GM10847 (cell line): Measurements from ENCODE around the gene GFOD1.

Experiments
- POLR2A ChIP-seq: IDR thresholded peaks from 2 replicates; pipeline ENCODE4 v1.6.1; 2011; ENCODE audit not compliant: insufficient read length; ENCODE audit errors: extremely low read depth

The GFOD1 gene

GRCh38 chr6:13445744-13446115 lies 41.7 kb downstream of the GFOD1 start:
- TF ChIP-seq POLR2A, result no peak

DNA sequence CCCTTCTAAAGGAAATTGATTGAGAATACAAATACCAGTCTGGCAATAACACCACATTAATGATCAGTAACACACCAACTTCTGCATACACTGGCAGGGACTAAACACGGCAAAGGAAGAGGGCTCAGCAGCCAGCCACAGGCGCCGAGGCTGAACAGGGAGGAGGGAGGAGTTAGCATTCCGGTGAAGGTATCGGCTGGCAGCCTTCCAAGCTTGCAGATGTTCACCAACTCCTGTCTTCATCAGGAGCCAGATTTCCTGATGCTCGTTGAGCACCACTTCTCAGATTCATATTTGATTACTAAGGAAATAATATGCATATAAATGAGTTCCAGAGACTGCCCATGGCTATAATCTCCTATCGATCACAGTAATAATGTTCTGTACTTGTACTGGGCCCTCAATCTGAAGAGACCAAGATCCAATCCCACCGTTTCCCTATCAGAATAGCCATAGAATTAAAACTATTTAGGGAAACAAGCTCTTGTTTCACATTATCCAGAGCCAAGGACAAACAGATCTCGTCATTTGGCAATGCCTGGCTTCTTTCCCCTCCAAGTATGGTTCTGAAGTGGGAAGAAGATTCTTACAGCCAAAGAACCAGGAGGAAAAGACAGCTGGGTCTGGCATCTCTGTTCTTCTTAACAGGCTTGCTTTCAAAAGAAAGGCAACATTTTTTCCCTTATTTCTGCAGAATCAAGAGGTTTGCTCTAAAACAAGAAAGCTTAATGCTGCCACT lies 42.2 kb downstream of the GFOD1 start:
- no peak for TF ChIP-seq POLR2A

- no peak for TF ChIP-seq POLR2A
Measured at GRCh38 chr6:13444604-13445003, 42.8 kb downstream of the GFOD1 start.

- TF ChIP-seq POLR2A, result no peak
Measured at GRCh38 chr6:13441778-13442177, 45.6 kb downstream of the GFOD1 start.

DNA sequence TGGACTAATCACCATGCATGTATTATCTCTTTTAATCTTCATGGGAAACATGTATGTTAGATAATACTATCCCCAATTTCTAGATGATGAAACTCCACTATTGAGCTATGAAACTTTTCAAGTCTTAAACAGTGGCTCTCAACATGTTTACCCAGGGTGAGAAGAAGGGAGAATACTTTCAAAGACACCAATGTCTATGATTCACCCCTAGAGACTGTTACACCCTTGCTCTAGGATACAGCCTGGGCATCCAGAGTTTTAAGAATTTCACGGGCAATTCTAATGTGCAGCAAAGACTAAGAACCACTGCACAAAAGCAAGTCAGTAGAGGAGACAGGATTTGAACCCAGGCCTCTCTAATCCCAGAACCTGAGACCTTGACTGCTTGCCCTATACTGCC lies 47.8 kb downstream of the GFOD1 start:
- no peak for TF ChIP-seq POLR2A

GRCh38 chr6:13438126-13438525 lies 49.3 kb downstream of the GFOD1 start:
- no peak for TF ChIP-seq POLR2A

DNA sequence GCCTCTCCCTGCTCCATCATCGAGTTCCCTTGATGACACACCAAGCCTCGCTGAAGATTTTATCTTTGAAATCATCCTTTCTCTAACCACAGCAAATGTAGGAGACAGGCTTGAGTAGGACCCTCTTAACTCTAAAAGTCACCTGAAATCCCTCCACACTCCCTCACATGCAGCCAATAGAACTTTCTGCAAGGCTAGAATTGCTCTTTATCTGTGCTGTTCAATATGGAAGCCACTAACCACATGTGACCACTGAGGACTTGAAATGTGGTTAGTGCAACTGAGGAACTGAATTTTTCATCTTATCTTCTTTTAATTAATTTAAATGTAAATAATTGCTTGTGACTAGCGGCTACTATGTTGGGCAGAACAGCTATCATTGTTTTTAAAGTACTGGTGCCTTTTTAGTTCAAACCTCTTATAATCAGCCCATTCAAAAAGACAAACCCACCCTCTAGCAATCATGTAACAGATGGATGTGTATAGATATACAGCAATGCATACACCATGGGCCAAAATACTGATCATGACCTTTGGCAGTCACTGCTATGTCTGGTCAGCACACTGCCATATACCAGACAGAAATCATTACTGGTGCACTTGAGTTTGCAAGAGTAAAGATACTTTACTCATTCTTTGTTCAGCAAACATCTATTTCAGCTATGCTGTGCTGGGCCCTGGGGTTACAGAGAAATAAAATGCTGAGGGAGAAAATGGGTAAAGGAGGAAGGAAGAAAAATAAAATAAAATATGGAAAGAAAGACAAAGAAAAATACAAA lies 50.0 kb downstream of the GFOD1 start:
- TF ChIP-seq POLR2A, result no peak

- no peak for TF ChIP-seq POLR2A
Measured at GRCh38 chr6:13436399-13437217, 50.8 kb downstream of the GFOD1 start.

DNA sequence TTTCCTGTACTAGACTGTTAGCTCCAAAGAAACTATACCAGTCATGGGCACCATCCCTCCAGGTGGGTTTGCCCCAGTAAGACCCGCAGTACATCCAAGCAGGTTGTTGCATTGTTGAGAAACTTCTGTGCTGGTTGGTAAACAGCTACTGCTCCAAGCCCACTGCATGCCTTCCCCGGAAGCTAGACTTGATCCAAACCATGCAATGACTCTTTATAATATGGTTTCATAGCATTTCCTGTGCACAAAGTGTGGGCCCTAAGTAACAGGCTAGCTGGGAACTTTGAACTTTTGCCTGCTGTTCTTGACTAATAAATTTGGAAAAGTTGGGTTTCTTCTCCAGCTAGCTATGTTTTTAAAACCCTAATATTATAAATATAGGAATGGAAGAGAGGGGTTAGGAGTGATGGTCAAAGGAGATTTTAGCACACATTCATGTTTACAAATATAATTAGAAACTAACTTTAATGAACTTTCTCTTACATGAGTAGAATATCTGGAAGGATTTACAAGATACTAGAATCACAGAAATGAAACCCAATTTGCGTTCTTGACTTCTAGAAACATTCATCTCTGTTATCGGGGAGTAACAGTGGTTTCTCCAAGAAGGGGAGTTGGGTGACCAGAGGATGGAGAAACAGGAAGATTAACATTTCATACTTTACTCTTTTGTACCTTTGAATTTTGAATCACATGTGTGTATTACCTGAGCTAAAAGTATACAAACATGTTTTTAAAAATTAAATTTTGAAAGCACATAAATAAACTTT lies 51.7 kb downstream of the GFOD1 start:
- no peak for TF ChIP-seq POLR2A

DNA sequence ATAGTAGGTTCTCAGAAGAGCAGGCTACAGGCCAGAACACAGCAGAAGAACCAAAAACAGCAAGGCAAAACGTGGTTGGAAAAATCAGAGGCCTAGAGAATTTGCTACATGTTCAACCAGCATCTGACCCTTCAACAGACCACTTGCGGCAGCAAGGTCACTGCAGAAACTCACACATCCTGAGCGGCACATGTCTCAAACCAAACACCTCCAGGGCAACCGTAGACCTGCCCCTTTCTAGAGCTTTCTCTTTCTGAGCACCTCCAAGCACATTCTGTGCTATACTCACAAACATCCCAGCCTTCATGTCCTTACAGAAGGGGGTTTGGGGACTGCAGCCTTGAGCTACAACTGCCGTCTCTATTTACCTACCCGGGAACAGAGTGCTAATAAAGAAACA lies 52.6 kb downstream of the GFOD1 start:
- no peak for TF ChIP-seq POLR2A

DNA sequence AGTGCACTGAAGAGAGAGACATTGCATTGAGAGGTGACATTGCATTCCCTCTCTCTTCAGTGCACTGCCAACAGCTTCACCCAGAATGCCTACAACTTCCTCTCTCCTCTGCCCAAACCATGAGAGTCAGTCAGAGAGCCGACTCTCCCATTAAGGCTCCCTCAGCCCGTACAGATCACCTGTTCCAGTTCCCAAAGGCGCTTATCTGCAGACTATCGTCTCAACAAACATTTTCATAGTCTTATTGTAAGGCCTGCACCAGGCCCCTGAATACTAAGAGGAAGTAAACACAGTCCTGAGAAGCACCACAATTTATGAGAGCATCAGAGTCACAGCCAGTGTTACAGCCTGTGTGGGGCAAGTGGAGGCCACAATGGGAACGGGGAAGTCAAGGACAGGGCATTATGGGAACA lies 53.7 kb downstream of the GFOD1 start:
- no peak for TF ChIP-seq POLR2A

DNA sequence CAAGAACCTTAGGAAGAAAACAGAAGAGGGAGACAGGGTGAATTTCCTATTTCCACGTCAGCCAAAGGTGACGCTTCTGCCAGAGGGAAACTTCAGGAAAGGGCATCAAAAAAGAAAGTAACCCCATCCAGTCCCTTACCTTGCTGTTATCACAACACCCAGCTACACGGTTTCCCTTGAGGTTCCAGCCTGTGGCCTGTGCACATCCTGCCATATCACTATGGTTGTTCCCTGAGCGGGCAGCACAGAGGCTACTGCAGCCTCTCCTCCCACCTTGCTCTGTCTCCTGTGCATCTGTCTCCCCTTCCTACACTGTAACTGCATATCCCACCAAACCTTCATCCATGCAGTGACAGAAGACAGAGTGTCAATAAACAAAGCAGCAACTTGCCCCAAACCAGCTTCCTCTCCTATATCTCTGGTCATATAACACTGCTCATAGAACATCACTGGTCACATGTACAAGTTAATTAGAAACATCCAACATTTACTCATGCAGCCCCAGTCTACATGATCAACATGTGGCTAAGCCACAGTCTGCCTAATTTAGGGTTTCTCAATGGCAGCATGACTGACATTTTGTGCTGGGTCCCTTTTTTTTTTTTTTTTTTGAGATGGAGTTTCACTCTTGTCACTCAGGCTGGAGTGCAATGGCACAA lies 54.7 kb downstream of the GFOD1 start:
- TF ChIP-seq POLR2A, result no peak

DNA sequence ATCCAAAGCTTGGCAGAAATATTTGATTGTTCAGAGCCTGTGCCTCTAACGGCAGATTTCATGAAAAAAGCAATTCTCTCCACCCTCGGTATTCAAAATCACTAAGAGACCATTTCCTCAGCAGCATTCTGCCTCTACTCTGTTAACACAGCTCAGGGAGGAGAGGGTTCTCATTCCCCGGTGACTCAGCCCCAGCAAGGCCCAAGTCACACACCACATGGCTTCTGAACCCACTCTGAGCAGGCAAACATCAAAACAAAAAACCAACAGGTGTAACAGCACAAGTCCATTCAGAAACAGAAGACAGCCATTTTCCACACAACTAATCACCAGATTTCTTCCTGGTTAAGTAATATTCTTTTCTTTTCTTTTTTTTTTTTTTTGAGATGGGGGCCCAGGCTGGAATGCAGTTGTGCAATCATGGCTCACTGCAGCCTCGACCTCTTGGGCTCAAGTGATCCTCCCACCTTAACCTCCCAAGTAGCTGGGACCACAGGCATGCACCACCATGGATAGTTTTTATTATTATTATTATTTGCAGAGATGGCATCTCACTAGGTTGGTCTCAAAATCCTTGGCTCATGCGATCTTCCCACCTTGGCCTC lies 55.4 kb downstream of the GFOD1 start:
- TF ChIP-seq POLR2A, result no peak

DNA sequence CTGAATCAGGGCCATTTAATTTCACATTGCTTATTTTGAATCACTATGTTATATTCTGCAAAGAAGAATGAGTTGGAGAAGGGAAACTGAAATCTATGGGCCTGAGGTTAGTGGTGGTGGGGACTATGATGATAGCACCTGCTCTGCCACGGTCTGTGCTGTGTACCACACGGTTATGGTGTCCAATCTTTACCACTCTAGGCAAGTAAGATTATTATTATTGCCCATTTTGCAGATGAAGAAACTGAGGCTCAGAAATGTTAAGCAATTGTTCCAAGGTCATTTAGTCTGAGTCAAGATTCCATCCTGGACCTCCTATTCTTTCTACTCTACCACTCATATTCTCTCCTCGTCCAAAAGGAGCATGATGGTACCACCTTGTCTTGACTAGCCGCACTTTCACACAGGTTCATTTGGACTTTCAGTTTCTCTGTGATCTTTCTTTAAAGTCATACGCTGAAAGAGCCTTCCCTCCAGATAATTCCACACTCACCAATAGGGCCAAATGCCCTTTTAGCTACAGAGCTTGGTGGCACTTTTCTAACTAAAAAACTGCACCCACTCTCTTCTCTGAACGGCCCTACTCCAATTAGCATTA lies 56.2 kb downstream of the GFOD1 start:
- TF ChIP-seq POLR2A, result no peak
